ENCODE data around the gene TBCD.

The TBCD gene

GRCh38 chr17:82863941-82864712 is 112.3 kb downstream of the TBCD start:
- in situ Hi-C loops (cut with MboI; ENCODE audit: low sequenced_read_pairs, unreplicated experiment): no loop called here
- peak; percentile 89 for DNase-seq (ENCODE audit: low spot score)
- TF ChIP-seq CTCF (IDR thresholded peaks at IDR 0.05; ENCODE audit: borderline replicate concordance, control extremely low read depth, extremely low read depth, insufficient read depth, missing control alignments): no peak

GRCh38 chr17:82864713-82865248 is 112.9 kb downstream of the TBCD start:
- DNase-seq (ENCODE audit: low spot score): no peak
- in situ Hi-C loops (cut with MboI; ENCODE audit: low sequenced_read_pairs, unreplicated experiment): no loop called here
- no peak for TF ChIP-seq CTCF (IDR thresholded peaks at IDR 0.05; ENCODE audit: borderline replicate concordance, control extremely low read depth, extremely low read depth, insufficient read depth, missing control alignments)

- no peak for TF ChIP-seq CTCF (IDR thresholded peaks at IDR 0.05; ENCODE audit: borderline replicate concordance, control extremely low read depth, extremely low read depth, insufficient read depth, missing control alignments)
- no peak for DNase-seq (ENCODE audit: low spot score)
- in situ Hi-C loops (cut with MboI; ENCODE audit: low sequenced_read_pairs, unreplicated experiment): no loop called here
Observed at GRCh38 chr17:82865274-82865673, 113.4 kb downstream of the TBCD start.

- no peak for DNase-seq (ENCODE audit: low spot score)
- in situ Hi-C loops (cut with MboI; ENCODE audit: low sequenced_read_pairs, unreplicated experiment): no loop called here
- no peak for TF ChIP-seq CTCF (IDR thresholded peaks at IDR 0.05; ENCODE audit: borderline replicate concordance, control extremely low read depth, extremely low read depth, insufficient read depth, missing control alignments)
Observed at GRCh38 chr17:82865774-82866395, 114.0 kb downstream of the TBCD start.

- TF ChIP-seq CTCF (IDR thresholded peaks at IDR 0.05; ENCODE audit: borderline replicate concordance, control extremely low read depth, extremely low read depth, insufficient read depth, missing control alignments): no peak
- in situ Hi-C loops (cut with MboI; ENCODE audit: low sequenced_read_pairs, unreplicated experiment): no loop called here
- no peak for DNase-seq (ENCODE audit: low spot score)
Observed at GRCh38 chr17:82866590-82867191, 114.8 kb downstream of the TBCD start.

GRCh38 chr17:82867763-82868325 is 116.0 kb downstream of the TBCD start:
- in situ Hi-C loops (cut with MboI; ENCODE audit: low sequenced_read_pairs, unreplicated experiment): no loop called here
- DNase-seq (ENCODE audit: low spot score): no peak
- TF ChIP-seq CTCF (IDR thresholded peaks at IDR 0.05; ENCODE audit: borderline replicate concordance, control extremely low read depth, extremely low read depth, insufficient read depth, missing control alignments): no peak

Measured in GM13976 (cell line).